Urothelium cell line (cell line): Measurements from ENCODE around the gene MFRP.

Experiments used
- DNase-seq: peaks from one replicate; pipeline ENCODE4 v3.0.0; 2011; ENCODE audit warnings: low spot score, mixed read lengths
- FAIRE-seq: peaks from 2 replicates; lab custom pipeline; 2011; peaks lifted over from hg19 to GRCh38; lab: Jason Lieb, UNC

The MFRP gene

DNA sequence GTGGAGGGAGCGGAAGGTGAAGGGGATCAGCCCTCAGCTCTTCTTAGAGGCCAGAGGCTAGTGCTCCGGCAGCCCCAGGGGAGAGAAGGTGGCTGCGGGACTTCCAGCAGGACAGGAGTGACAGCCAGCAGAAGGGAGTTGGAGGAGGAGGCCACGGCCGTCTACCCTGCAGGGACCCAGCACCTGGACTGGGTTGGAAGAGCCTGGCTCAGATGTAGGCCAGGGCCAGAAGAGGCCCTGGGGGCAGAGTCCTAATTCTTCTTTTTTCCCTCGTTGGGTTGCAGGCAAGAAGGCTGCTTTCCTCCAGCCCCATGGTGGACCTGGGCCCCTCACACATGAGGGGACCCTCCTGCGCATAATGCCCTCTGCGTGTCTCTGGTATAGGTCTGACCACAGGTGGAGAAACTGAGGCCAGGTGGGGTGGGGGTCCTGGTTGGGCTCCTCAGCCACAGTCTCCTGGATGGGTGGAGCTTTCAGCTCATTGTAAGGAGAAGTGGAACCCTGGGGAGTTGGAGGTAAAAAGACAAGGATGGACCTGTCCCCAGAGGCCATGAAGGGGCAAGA lies 27.3 kb downstream of the MFRP start:
- DNase-seq (no peak), FAIRE-seq (no peak)

DNA sequence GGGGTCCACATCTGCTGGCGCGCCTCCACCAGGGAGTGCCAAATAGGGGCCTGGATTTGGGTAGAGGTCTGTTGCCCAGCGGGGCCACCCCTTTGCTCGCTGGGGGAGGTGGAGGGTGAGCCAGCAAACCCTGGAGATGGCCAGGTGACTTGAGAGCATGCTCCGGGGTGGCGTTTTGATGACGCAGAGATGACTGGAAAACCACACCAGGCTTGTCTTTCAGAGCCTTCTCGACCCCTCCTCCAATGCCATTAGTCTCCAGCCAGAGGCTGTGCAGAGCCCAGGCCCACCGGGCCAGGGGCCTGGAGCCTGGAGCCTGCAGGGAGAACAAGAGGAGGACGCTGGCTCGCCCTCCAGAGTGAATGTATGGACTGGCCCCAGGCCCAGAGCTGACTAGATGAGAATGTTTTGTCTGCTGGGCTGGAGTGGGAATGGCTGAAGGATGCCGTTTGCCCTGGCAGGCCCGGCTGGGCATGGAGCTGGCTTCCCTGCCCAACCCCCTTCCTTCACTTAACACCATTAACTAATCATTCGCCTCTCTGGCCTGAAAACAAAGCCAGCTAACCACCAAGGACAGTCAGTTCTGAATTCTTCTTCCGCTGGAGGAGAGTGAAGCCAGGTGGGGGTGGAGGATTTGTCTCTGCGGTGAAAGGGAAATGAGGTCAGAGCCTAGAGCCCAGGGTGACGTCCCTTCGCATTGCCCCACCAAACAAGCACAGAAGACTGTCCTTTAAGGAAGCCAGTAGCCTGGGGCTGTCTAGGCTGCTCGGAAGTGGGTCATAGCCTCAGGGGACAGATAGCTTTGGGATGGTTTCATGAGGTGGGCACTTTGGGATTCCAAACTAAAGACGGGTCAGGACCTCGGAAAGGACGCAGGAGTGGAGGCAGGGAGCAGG lies 28.0 kb downstream of the MFRP start:
- DNase-seq = peak; percentile 42
- no peak for FAIRE-seq

DNA sequence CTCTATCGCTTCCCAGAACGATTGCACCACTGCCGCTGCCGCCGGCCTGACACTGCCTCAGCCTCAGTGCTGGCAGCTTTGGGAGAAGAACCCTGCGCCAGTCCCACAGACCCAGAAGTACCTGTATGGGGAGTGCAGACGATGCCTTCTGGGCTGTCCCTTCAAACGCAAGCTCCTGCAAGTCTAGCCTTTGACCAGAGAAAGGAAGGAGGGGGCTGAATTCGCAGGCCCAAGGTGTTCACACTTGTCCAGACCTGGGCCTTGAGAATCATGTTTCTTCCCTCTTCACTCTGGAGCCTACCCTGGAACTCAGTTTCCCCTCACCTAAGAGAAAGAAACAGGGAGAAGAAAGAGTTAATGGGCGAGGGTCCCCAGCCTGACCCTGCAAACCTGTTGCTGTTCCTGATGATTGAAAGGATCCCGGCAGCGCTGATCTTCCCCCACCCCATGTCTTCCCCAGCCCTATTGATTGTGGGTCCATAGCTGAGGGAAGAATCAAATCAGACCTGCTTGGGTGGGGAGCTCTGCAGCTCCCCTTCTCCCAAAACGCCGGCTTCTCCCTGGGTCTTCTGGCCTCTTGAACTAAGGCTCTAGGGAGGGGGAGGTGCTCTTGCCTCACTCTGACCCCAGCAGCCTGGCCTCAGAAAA lies 28.8 kb downstream of the MFRP start:
- FAIRE-seq (no peak), DNase-seq (no peak)

DNA sequence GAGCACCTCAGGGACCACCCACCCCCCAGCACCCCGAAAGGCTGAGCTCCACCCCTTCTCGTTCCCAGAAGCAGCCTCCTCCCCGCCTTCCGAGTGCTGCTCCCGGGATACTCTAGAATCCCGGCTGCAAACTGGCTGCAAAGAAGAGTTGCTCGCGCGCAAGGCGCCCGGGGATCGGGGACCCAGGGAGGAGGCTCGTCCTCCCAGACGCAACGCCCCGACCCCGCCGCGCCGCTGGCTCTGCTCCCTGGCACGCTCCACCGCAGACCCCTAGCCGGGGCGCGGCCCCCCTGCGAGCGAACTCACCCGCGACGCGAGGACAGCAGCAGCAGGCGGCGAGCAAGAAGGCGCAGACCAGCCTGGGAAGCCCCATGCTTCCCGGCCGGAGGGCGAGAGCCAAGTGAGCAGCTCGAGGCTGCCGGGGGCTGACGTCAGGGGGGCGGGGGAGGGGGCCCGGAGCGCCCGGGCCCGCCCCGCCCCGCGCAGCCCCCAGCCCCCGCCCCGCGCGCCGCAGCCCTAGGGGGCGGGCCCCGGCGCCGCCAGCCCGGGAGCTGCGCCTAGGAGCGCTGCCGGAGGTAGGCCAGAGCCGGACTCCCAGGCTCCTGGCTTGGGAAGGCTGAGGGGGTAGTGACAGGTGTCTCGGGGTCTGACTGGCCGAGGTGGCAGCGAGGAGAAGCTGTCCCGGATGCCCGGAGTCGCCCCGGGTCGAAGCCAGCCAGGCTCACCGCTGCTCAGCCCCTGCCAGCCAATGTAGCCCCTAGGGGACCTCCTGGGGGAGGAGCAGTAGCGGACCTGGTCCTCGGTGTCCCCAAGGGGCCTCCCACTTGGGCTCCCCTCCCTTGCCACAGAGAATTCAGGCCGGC lies 29.5 kb downstream of the MFRP start, which contains the start of gene MCAM:
Gene MCAM, minus strand, starts transcription at position 402 of the 863 bp plus-strand sequence. Its CDS starts 29 bp downstream, at position 373.
- FAIRE-seq = no peak
- peak; percentile 77 for DNase-seq

DNA sequence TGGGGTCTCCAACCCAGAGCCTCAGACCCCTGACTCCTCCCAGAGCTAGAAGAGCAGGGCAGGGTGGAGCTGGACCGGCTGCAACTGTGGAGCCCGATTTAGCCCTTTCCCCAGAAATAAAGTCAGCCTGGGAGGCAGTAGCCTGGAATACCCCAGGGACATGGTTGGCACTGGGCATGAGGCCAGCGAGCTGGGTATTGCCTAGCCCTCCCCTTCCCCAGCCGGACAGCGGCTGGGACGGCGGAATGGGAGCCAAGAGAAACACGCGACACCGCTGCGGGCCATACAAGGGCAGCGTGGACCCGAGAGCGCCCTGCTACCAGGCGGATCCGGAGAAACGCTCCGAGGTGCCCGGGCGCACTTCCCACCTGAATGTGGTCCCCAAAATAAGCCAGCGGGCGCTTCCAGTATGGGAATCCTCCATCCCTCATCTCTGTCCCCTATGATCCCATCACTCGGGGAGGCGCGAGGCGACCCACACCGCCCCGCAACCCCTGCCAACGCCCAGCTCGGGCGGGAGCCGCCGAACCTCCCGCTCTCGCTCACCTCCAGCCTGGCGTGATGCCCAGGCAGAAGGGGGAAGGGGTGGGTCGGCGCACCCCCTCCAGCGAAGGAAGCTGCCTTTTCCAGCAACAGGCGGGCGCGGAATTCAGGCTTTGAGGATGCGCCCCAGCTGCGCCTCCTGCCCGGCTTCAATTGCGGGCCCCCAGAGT lies 30.3 kb downstream of the MFRP start:
- FAIRE-seq = no peak

DNA sequence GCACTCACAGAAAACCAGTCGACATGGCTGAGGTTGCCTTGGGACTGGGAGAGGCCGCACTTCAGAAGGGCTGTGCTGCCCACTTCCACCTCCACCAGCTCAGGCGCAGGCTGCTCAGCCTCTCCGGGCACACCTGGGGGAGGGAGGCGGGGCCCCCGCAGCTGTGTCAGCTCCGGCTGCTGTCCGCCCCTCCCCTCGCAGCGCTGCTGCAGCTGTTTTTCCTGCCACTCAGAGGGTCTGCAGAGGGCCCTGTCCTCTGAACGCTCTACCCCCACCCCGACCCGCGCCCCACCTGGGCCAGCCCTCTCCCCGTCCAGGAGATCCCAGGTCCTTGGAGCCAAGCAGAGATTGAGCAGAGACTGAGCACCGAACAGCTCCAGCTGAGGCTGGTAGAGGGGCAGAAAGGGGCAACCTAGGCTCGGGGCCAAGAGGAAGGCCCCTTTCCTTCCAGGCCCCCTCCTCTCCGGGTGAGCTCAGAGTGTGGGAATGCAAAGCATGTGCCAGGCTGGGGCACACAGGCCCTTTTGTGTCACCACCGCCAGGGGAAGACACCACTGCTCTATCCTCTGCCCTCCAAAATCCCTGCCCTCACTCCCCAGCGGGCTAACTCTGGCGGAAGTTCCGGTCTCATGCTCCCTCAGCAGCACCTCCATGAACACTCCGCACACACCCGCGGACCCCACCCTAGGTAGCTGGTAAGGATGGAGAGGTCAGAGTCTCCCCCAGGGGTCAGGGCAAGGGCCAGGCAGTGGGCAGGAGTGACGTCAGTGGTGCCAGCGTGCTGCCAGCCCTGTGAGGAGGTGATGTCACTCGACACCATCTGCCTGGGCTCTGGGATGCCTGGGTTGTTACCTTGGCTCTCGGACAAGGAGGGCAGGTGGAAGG lies 31.1 kb downstream of the MFRP start:
- FAIRE-seq (no peak), DNase-seq (peak; percentile 81)

More for the DNA sequence above, 30.3 kb downstream of the MFRP start:
- DNase-seq = peak; percentile 42

DNA sequence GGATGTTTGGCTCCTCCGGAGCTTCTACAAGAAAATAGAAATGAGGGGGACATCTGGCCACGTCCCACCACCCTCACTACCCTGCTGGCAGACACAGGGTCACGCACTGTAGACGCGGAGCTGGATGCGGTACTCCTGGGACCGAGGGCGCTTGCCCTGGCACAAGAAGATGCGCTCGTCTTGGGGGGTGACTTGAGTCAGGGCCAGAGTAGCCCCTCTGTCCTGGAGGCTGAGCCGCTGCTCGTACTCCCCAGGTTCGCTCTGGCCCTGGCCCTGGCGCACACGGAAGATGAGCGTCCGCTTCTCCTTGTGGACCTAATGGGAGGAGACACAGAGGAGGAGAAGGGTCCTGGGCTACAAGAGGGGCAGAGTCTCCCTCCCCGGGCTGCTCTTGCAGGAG lies 31.8 kb downstream of the MFRP start:
- DNase-seq = no peak
- no peak for FAIRE-seq

DNA sequence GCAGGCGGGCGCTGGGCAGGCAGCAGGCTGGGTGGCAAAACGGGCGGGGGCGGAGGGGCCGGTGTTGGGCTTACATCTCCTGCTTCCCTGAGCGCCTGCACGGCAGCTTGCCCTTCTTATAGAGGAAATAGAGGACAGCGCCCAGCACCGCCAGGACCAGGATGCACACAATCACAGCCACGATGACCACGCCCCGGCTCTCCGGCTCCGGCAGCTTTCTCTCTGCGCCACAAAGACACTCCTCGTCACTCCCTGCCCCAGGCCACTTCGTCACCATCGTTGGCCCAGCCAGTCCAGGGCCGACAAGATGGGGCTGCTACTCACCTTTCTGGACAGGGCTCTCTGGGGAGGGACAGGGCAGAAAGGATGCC lies 35.8 kb downstream of the MFRP start:
- DNase-seq (no peak), FAIRE-seq (no peak)

DNA sequence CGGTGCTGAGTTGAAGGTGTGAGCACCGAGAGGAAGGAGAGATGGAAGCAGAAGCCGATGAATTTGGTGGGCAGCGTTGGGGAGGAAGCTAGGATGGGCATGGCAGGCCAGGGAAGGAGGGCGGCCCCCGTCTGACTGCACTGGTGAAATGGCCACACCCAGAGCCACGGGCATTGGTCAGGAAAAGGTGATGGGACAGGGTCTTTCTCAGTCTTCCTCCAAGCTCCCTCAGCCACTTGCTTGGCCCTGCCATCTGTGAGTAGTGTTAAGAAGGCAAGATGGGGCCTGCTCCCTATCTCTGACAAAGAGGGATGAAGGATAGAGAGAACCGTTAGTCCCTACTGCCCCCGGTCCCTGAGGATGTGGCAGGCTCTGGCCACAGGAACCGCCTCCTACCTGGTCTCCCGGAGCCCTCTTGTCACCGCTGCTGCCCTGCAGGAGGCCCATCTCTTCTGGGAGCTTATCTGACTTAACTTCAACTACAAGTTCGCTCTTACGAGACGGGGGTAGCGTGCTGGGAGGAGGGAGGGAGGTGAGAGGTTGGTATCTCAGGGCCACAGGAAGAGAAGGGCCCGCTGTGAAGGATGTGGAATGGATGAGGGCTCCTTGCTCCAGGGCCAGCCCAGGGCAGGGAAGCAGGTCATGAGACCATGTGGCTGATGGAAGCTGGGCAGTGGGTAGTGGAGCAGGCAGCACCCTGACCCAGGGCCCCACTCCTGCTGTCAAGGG lies 36.4 kb downstream of the MFRP start:
- no peak for FAIRE-seq
- DNase-seq = no peak

DNA sequence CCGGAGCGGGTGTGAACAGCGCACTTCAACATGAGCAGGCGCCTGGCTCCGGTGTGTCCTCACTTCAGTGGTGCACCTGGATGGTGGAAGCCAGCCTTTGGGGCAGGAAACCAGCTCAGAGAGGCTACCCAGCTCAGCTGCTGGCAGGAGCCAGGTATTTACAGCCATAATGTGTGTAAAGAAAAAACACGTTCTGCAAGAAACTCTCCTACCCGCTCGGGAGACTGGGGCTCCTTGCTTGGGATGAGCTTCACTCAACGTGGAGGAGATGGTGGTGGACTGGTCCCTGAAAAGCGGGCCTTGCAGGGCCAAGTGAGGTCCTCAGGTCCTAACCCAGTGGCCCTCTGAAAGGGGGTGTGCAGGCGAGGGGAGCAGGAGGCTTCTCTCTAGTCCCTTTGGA lies 37.1 kb downstream of the MFRP start:
- FAIRE-seq (no peak), DNase-seq (no peak)

DNA sequence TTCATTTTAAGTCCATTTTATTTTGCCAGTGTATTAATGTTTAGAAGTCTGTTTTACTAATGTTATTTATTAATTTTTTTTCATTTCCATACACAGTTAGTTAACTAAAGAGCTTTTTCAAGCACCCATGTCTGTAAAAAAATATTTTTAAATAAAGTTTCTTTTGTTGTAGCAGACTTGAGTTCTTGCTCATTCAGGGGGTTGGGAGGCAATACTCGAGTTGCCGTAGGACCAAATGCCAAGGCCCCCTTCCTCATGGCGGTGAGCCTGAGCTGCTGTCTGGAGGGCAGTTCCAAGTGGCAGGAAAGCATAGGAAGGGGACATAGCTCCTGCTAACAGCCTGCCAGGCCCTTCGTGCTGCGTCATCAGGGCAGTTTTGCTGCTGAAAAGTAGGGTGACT lies 38.5 kb downstream of the MFRP start:
- FAIRE-seq (no peak), DNase-seq (no peak)

DNA sequence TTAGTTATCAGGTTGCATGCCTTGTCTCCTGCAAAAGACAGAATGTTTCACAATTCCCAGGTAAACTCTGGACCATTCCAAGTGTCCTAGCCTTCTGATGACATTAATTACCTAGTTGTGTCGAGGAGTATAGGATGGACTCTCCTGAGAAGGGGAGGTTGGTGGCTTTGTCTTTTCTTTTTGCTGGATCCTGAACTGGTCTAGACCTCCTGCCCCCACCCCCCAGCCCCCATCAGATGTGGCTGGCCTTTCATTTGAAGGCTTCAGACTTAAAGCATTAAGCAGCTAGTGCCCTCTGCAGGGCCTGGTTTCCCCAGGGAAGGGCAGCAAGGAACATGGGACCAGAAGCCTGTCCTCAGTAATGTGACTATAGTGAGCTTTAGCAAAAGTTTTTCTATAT lies 39.3 kb downstream of the MFRP start:
- no peak for FAIRE-seq
- no peak for DNase-seq

DNA sequence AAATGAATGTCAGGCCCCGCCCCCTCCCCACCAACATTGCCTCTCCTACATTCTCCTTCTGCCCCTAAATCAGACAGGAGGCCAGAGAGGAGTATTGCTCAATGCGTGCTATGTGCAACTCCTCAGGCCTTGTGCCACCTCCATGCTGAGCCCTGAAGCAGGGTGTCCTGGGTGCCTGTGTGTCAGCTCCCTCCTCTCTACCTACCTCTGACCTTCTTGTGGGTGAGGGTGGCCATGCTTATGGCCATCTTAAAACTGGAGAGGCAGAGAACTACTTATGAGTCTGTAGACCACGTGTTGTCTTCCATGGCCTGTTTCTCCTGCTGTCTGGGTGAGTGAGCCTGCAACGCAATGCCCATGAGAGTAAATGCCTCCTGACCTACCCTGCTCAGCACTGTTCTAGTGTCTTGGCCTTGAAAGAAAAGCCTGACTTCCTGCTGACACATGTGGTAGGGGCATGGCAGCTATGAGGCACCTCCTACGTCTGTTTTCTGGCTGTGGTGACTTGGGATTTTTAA lies 40.1 kb downstream of the MFRP start:
- no peak for DNase-seq
- no peak for FAIRE-seq

DNA sequence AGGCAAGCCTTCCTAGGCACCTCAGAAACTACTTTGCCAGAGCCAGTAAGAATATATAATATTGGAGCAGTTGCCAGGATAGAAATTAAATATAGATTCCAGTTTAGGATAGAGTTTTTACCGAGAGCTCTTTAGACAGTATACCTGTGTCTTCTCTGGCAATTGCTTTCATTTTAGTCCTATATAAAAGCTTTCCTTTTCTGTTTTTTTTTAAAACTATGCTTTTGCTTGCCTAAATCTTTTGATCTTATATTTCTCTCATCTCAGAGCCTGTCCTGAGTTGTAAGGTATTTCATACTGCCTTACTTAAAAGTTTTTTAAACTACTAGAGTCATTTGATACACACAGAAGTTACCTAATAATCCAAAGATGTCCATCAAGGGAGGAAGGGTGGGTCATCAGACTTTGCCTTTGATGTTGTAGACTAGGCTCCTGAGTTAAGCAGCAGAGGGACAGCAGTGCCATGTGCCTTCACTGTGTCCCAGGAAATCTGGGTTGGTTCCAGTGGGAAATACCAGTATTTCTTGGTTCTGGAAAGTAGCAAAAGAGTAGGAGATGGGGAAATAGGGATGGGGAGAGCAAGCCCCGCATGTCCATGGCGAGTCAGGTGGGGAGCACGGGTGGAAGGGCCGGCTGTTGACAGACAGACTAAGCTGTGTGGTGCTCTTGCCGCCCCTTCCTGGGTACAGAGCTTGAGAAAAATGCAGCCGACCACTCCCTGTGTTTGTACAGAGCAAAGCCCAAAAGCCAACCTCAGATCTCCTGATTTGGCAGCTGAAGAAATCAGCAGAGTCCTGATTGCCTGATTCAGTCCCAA lies 40.7 kb downstream of the MFRP start:
- no peak for DNase-seq
- FAIRE-seq = no peak

DNA sequence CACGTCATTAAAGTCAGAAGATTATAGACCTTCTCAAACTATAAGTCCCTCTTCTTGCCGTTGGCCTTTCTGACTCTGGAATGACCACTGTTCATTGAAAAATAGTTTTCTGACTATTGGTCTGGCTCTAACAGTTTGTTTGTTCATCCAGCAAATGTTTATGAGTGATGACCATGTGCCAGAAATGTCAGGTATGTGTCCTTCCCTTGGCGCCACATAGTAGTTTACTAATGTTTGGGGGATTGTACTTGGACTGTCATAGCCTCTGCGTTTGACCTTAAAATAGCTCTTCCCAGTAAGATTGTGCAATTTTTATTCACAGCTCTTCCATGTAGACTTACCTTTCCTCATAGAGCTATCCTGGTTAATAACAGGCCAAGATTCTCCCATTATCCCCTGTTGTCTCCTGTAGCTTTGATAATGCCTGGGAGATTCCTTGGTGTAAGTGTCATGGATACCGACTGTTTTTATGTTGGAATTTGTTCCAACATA lies 43.2 kb downstream of the MFRP start:
- FAIRE-seq = no peak
- no peak for DNase-seq

DNA sequence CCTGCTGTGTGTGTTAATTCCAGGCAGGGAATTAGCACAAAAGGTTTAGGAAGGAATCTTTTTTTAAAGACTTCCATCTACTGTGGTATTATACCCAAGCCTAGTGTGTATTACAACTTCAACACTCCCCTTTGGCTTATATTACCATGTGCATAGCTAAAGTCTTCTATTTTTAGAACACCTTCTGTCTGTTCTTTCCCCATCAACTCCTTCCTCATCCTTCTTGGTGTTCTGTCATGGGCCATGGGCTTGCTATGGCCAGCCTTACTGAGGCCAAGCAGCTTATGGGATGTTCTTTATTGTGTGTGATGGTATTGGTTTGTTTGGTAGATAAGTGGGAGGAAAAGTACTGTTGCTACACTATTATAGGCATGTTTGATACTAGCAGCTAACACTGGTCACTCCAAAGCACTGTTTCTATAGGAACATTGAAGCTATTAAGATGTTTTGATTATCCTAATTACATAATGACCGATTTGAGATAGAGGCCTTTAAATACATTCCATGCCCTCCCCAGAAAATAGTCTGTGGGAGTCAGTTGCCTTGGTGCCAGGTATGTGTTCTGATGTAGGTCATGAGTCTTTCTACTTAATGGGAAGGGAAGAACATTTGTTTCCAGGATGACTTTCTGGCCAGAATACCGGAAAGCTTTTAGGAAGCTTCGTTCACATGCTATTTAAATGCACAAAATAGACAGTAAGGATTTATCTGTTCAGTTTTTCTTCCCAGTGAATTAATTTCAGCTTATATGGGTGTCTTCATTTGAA lies 46.1 kb downstream of the MFRP start:
- no peak for DNase-seq
- FAIRE-seq = no peak

DNA sequence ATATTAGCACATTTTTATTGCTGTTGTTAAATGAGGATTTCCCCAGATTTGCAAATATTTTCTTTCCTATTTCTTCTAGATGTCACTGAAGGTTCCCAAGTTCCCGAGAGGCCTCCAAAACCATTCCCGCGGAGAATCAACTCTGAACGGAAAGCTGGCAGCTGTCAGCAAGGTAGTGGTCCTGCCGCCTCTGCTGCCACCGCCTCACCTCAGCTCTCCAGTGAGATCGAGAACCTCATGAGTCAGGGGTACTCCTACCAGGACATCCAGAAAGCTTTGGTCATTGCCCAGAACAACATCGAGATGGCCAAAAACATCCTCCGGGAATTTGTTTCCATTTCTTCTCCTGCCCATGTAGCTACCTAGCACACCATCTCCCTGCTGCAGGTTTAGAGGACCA lies 47.1 kb downstream of the MFRP start:
- FAIRE-seq (no peak), DNase-seq (no peak)
